Heart right ventricle (tissue), 16 donors: Measurements from ENCODE around the gene UEVLD. TPM values are rescaled to one million over a fixed set of nuclear protein-coding genes. Genes with fewer than 3 reads are reported as not detected.
A peak's percentile ranks its signal among the peaks of the same experiment; 100 is the strongest.

ENCODE experiments used
- ATAC-seq, 8 donors: fragments of 200-7000 bp; cut with Tn5 transposase; one replicate each; pipeline ENCODE4 v1.9.1; 2020; ENCODE audit warnings: mild to moderate bottlenecking in 8 of 8, moderate library complexity in 8 of 8, moderate number of reproducible peaks in 1 of 8
- DNase-seq, 2 donors: peaks; one replicate each; pipeline ENCODE4 v3.0.0-alpha.2; 2020
- H3K27ac ChIP-seq, 10 donors: fragments of 200-600 bp; sonication (generic) in 2 of 10; one replicate each; pipeline versions ENCODE4 v1.5.0 to v1.8.0; 2020 to 2022; ENCODE audit warnings: mild to moderate bottlenecking in 3 of 10
- H3K27me3 ChIP-seq, 7 donors: fragments of 200-600 bp; one replicate each; pipeline ENCODE4 v1.8.0; 2021 to 2022; ENCODE audit warnings: mild to moderate bottlenecking in 2 of 7
- H3K36me3 ChIP-seq, 9 donors: fragments of 200-600 bp; sonication (generic) in 1 of 9; one replicate each; pipeline versions ENCODE4 v1.5.0 to v1.8.0; 2020 to 2022; ENCODE audit warnings: mild to moderate bottlenecking in 2 of 9
- H3K4me1 ChIP-seq, 9 donors: fragments of 200-600 bp; sonication (generic) in 1 of 9; one replicate each; pipeline versions ENCODE4 v1.5.0 to v1.8.0; 2020 to 2022; ENCODE audit warnings: mild to moderate bottlenecking in 4 of 9
- H3K4me3 ChIP-seq, 10 donors: fragments of 200-600 bp; sonication (generic) in 2 of 10; one replicate each; pipeline versions ENCODE4 v1.5.0 to v1.8.0; 2020 to 2022; ENCODE audit warnings: mild to moderate bottlenecking in 7 of 10, moderate library complexity in 2 of 10
- H3K9me3 ChIP-seq, 11 donors: fragments of 200-600 bp in 10 of 11; sonication (generic) in 2 of 11; one replicate each; pipeline versions ENCODE4 v1.5.0 to v1.8.0; 2013 to 2022; ENCODE audit warnings: mild to moderate bottlenecking in 2 of 11, control low read depth in 1 of 11, moderate library complexity in 1 of 11
- CTCF ChIP-seq, 9 donors: fragments of 200-600 bp; sonication (generic) in 2 of 9; IDR thresholded peaks; one replicate each; pipeline versions ENCODE4 v1.5.0 to v1.8.0; 2021 to 2022; ENCODE audit warnings: antibody characterized with exemption in 9 of 9, mild to moderate bottlenecking in 5 of 9, moderate library complexity in 1 of 9
- WGBS, 2 donors: extraction: QIAGEN DNeasy Blood & Tissue Kit; methylation state at CpG; one replicate each; pipeline ENCODE4 v1.1.7; 2013; ENCODE audit warnings: inconsistent platforms in 1 of 2; 5-methylcytosine and 5-hydroxymethylcytosine counted together
- intact Hi-C, 10 donors: fragments of 100-400 bp; cut with DNase I; formaldehyde crosslinking; loops; one replicate each; pipeline versions ENCODE4 v1.11.1 to v1.14.2; 2022
- polyA plus RNA-seq, 2 donors: library from polyadenylated mRNA; stranded (reverse); fragments of 200-250 nt; gene quantifications; one replicate each; pipeline ENCODE4 v1.2.3, GENCODE V29; 2013
- total RNA-seq, 10 donors: library from RNA; stranded (reverse); fragmentation: NEBNext Ultra II Directional in 3 of 10; extraction: Animal tissue kit (Norgen Biotek cat#: 25700) in 3 of 10; gene quantifications; one replicate each; pipeline versions ENCODE4 v1.2.1 to v1.2.4, GENCODE V29; 2021 to 2023
- donor health status: Arrhythmogenic right ventricular cardiomyopathy.
- donor health status: ischemic (EF 13 %, LVEDD 7.1; RV severe dilation, severe dysfunction).
- donor health status: healthy with polysubstance abuse.
- donor health status: DM: no; HTN: yes; CAD: no.
- donor health status: DM: no; HTN: no; CAD: no.
- donor health status: ischemic (EF 25% LVEDD 6.9; RV normal size, moderate dysfunction).
- donor health status: ischemic (EF 25% LVEDD 5.7; RV mildly dilated, moderate dysfunction).
- donor health status: healthy.
- donor health status: DM: yes; HTN: yes; CAD: no.
- donor health status: Ischemic cardiomyopathy.
- donor health status: ischemic (EF 35%, LVEDD 5.7; RV mildly dilated, moderate dysfunction).
- donor health status: nonischemic (EF 11% LVEDD 7.7; RV severe dilation, severe dysfunction).
- donor health status: DM: yes; HTN: yes; CAD: no.
- donor health status: PGD.
- donor health status: ischemic (EF 29% LVEDD 5.4; RV normal size, mild dysfunction).
- donor health status: nonischemic (EF 23%, LVEDD 6.1; RV moderate dilation, normal function).

Gene UEVLD
- total and polyA plus RNA-seq, 12 donors = 5.6 to 25.8 (median 18.4) TPM

GRCh38 chr11:18527512-18527911 lies 61.0 kb downstream of the UEVLD start:
- peak overlapping the region in 9 of 10 donors; percentile 83 to 97 (median 95) for H3K27ac ChIP-seq
- peaks cover 5 to 39% (median 30%) of the 10 kb centered on the region in 9 donors for H3K4me1 ChIP-seq
- no peaks in the 10 kb centered on the region for H3K9me3 ChIP-seq
- intact Hi-C loops = loop anchor here in 4 of 10 donors (2.0 to 10.0 kb wide), 6 partner anchors 60 to 205 kb away; partner anchors contain the start of genes LDHA (in 3 of the 4), GTF2H1 (in 2 of the 4), HPS5 (in 2 of the 4) and IGSF22 (in 1 of the 4)
- DNase-seq = no peak
- WGBS, 2 donors = 27 to 45% methylated on average over 5 of the region's 5 CpGs
- H3K36me3 ChIP-seq = peaks cover 0 to 43% (median 0%) of the 10 kb centered on the region in 9 donors
- H3K27me3 ChIP-seq = no peaks in the 10 kb centered on the region
- no peak for TF ChIP-seq CTCF (IDR thresholded peaks at IDR 0.05)
- ATAC-seq = no peak
- peak overlapping the region; percentile 58 to 99 (median 84) for H3K4me3 ChIP-seq

- peak; percentile 95 for DNase-seq
- H3K4me1 ChIP-seq = peaks cover 5 to 43% (median 30%) of the 10 kb centered on the region in 9 donors
- no peak for TF ChIP-seq CTCF (IDR thresholded peaks at IDR 0.05)
- WGBS, 2 donors = 0 to 1% methylated on average over 54 to 57 of the region's 57 CpGs
- intact Hi-C loops = loop anchor here in 4 of 10 donors (2.0 to 10.0 kb wide), 6 partner anchors 61 to 204 kb away; partner anchors contain the start of genes LDHA (in 3 of the 4), GTF2H1 (in 2 of the 4), HPS5 (in 2 of the 4) and IGSF22 (in 1 of the 4)
- H3K4me3 ChIP-seq = peak within 1 kb of the TSS; percentile 58 to 99 (median 84)
- peaks cover 0 to 39% (median 0%) of the 10 kb centered on the region in 9 donors for H3K36me3 ChIP-seq
- peak within 1 kb of the TSS; percentile 83 to 97 (median 95) for H3K27ac ChIP-seq
- H3K27me3 ChIP-seq = no peaks in the 10 kb centered on the region
- H3K9me3 ChIP-seq = no peaks in the 10 kb centered on the region
- ATAC-seq = peak; percentile 98 to 100 (median 99)
Measured at GRCh38 chr11:18526521-18527296, 61.8 kb downstream of the UEVLD start, which contains the start of gene TSG101. TSG101 (minus strand) TSS chr11:18526942; CDS start chr11:18526816, 126 bp downstream.

- H3K9me3 ChIP-seq = no peaks in the 10 kb centered on the region
- no peak for DNase-seq
- peak in 1 of 8 donors; percentile 12 for ATAC-seq
- intact Hi-C loops = loop anchor here in 4 of 10 donors (2.0 to 10.0 kb wide), 6 partner anchors 61 to 204 kb away; partner anchors contain the start of genes LDHA (in 3 of the 4), GTF2H1 (in 2 of the 4), HPS5 (in 2 of the 4) and IGSF22 (in 1 of the 4)
- H3K4me3 ChIP-seq = peak overlapping the region; percentile 58 to 99 (median 84)
- 1 to 2% methylated on average over 8 of the region's 8 CpGs for WGBS, 2 donors
- H3K4me1 ChIP-seq = peaks cover 5 to 43% (median 30%) of the 10 kb centered on the region in 9 donors
- H3K27me3 ChIP-seq = no peaks in the 10 kb centered on the region
- H3K27ac ChIP-seq = peak overlapping the region; percentile 83 to 97 (median 95)
- H3K36me3 ChIP-seq = peaks cover 0 to 33% (median 0%) of the 10 kb centered on the region in 9 donors
- TF ChIP-seq CTCF (IDR thresholded peaks at IDR 0.05) = no peak
Measured at GRCh38 chr11:18526130-18526520, 62.4 kb downstream of the UEVLD start.

- no peaks in the 10 kb centered on the region for H3K9me3 ChIP-seq
- TF ChIP-seq CTCF (IDR thresholded peaks at IDR 0.05) = no peak
- no peak for ATAC-seq
- peaks cover 0 to 34% (median 0%) of the 10 kb centered on the region in 9 donors for H3K36me3 ChIP-seq
- H3K4me3 ChIP-seq = no peak overlapping the region
- WGBS, 2 donors = 78 to 89% methylated on average over 1 of the region's 1 CpG
- no peaks in the 10 kb centered on the region for H3K27me3 ChIP-seq
- intact Hi-C loops = loop anchor here in 5 of 10 donors (5.0 to 10.0 kb wide), 4 partner anchors 129 to 202 kb away; partner anchors contain the start of genes LDHA (in 3 of the 5), GTF2H1 (in 1 of the 5), HPS5 (in 1 of the 5) and IGSF22 (in 1 of the 5)
- no peak for DNase-seq
- H3K4me1 ChIP-seq = peaks cover 5 to 43% (median 30%) of the 10 kb centered on the region in 9 donors
- H3K27ac ChIP-seq = no peak overlapping the region
Measured at GRCh38 chr11:18524248-18524647, 64.3 kb downstream of the UEVLD start.
